Colonic mucosa (tissue), 4 donors: Measurements from ENCODE around the gene ACOXL. TPM values are rescaled to one million over a fixed set of nuclear protein-coding genes. Genes with fewer than 3 reads are reported as not detected.

Source experiments
- DNase-seq: peaks from one replicate; pipeline ENCODE4 v3.0.0-alpha.2; 2020
- H3K27ac ChIP-seq: fragments of 200-600 bp; one replicate; pipeline ENCODE4 v1.8.0; 2021
- H3K27me3 ChIP-seq: fragments of 200-600 bp; one replicate; pipeline ENCODE4 v1.8.0; 2021
- H3K36me3 ChIP-seq: fragments of 200-600 bp; one replicate; pipeline ENCODE4 v1.8.0; 2021
- H3K4me1 ChIP-seq: fragments of 200-600 bp; one replicate; pipeline ENCODE4 v1.8.0; 2021; ENCODE audit warnings: mild to moderate bottlenecking
- H3K4me3 ChIP-seq: fragments of 200-600 bp; one replicate; pipeline ENCODE4 v1.8.0; 2021
- H3K9ac ChIP-seq, 2 donors: one replicate each; pipeline ENCODE4 v1.7.0; 2013; ENCODE audit warnings: control low read depth in 2 of 2, low read depth in 2 of 2, low read length in 2 of 2
- H3K9me3 ChIP-seq: fragments of 200-600 bp; one replicate; pipeline ENCODE4 v1.8.0; 2021
- CTCF ChIP-seq: fragments of 200-600 bp; IDR thresholded peaks from one replicate; pipeline ENCODE4 v1.8.0; 2022; ENCODE audit warnings: antibody characterized with exemption, mild to moderate bottlenecking
- intact Hi-C: fragments of 100-400 bp; cut with DNase I; formaldehyde crosslinking; loops from one replicate; pipeline ENCODE4 v1.14.1; 2022
- total RNA-seq, 2 donors: library from RNA; stranded (reverse); fragmentation: NEBNext Ultra II Directional in 1 of 2; extraction: Animal tissue kit (Norgen Biotek cat#: 25700) in 1 of 2; gene quantifications; one replicate each; pipeline ENCODE4 v1.2.1, GENCODE V29; 2021
- donor health status: healthy.
- donor health status: DM: no; HTN: no; CAD: no.
- donor health status: DM: no; HTN: no; CAD: no.

The ACOXL gene
- total RNA-seq, 2 donors from 2014 or later, result 0.32 to 0.82 TPM

DNA sequence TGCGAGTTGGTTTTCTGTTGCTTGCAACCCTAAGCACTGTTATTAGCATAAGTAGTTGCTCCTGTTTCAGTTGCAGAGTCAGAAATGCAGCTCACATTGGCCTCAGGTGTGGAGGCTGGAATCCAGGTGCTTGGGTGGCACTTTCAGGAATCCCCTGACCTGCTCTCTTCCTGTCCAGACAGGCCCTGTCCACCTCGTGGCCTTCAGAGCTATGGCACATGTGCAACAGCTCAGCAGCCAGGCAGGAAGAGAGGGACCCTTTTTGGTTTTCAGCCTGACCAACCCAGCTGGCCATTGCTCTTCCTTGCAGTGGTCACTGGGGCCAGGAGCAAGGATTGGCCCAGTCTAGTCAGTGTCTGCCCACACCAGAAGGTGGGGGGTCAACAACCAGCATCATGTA, 12.7 kb downstream of the ACOXL start:
- H3K4me1 ChIP-seq, result no peaks in the 10 kb centered on the region
- no peaks in the 10 kb centered on the region for H3K36me3 ChIP-seq
- no peak for DNase-seq
- intact Hi-C loops, result no loop called here
- no peaks in the 10 kb centered on the region for H3K27me3 ChIP-seq
- no peaks in the 10 kb centered on the region for H3K9me3 ChIP-seq
- no peak for TF ChIP-seq CTCF
- no peak overlapping the region for H3K4me3 ChIP-seq
- no peak overlapping the region for H3K9ac ChIP-seq
- H3K27ac ChIP-seq, result no peak overlapping the region

DNA sequence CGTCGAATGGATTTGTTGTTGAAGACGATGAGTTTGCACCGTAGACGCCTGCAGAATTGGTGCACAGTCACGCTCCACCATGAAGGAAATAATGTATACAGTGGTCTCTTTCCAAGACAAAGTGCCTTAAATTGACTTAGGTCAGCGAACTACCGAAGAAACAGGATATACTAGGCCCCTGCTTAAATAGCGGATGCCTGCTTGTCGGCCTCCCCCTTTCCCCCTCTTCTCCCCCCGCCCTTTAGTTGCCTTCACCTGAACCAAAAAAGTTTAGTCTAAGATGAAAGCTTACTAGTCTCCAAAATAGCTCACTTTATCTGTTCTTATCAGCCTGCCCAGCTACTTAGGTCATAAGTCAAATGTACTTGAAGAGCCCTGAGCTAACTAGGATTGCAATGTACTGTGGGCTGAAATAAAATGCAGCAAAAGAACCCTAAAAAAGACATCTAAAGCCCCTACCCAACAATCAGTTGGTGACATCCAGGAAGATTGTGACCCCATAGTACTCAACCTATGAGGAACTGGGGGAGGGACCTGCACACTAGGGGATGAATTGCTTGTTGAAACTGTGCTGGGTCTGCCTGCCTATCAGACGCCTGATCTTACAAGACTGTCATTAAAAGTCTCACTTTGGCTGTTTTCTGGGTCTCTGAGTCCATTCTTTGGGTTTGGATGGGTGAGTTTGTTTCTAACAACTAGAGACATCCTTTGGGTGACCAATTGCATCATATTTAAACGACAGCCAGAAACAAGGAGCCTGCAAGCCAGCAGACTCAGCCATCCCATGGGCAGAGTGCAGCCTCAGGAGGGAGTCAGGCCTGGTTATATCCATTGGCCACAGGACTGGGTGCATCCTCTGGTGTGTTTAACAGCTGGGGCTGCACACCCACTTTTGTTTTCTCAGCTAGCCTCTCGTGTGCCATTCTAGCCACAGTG, 14.5 kb downstream of the ACOXL start:
- H3K27me3 ChIP-seq, result no peaks in the 10 kb centered on the region
- H3K4me1 ChIP-seq, result no peaks in the 10 kb centered on the region
- no peak overlapping the region for H3K4me3 ChIP-seq
- DNase-seq, result no peak
- no peaks in the 10 kb centered on the region for H3K36me3 ChIP-seq
- intact Hi-C loops, result no loop called here
- H3K9ac ChIP-seq, result no peak overlapping the region
- no peak overlapping the region for H3K27ac ChIP-seq
- TF ChIP-seq CTCF, result no peak
- H3K9me3 ChIP-seq, result no peaks in the 10 kb centered on the region

- Histone ChIP-seq H3K36me3 (no peaks in the 10 kb centered on the region), H3K27me3 (no peaks in the 10 kb centered on the region), H3K9ac (no peak overlapping the region), H3K4me3 (no peak overlapping the region), H3K9me3 (no peaks in the 10 kb centered on the region), H3K4me1 (no peaks in the 10 kb centered on the region), H3K27ac (no peak overlapping the region)
- no peak for TF ChIP-seq CTCF
- intact Hi-C loops, result no loop called here
- DNase-seq, result no peak
Observed at GRCh38 chr2:110747522-110748488, 15.4 kb downstream of the ACOXL start.

- no peaks in the 10 kb centered on the region for H3K36me3 ChIP-seq
- H3K27me3 ChIP-seq, result no peaks in the 10 kb centered on the region
- intact Hi-C loops, result no loop called here
- DNase-seq, result no peak
- H3K4me1 ChIP-seq, result no peaks in the 10 kb centered on the region
- no peak overlapping the region for H3K4me3 ChIP-seq
- no peak overlapping the region for H3K27ac ChIP-seq
- no peaks in the 10 kb centered on the region for H3K9me3 ChIP-seq
- no peak for TF ChIP-seq CTCF
- no peak overlapping the region for H3K9ac ChIP-seq
Observed at GRCh38 chr2:110748489-110748867, 16.1 kb downstream of the ACOXL start.

DNA sequence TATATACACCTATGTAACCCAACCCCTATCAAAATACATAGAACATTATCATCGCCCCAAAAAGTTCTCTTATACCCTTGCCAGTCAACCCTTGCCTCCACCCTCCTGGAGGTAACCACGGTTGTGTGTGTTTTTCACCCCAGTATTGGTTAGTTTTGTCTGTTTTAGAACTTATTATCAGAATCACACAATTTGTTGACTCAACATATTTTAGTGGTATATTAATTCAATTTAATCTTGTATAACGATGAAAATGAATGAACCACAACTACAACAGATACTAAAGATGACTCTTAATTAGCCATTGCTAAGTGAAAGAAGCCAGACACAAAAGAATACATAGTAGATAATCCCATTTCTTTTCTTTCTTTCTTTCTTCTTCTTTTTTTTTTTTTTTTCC, 19.3 kb downstream of the ACOXL start:
- no peak overlapping the region for H3K27ac ChIP-seq
- H3K9ac ChIP-seq, result no peak overlapping the region
- H3K9me3 ChIP-seq, result no peaks in the 10 kb centered on the region
- no peak for DNase-seq
- peaks cover 3% of the 10 kb centered on the region for H3K4me1 ChIP-seq
- no peaks in the 10 kb centered on the region for H3K27me3 ChIP-seq
- no peak for TF ChIP-seq CTCF
- intact Hi-C loops, result no loop called here
- no peaks in the 10 kb centered on the region for H3K36me3 ChIP-seq
- H3K4me3 ChIP-seq, result no peak overlapping the region
